Measurements from ENCODE around the gene TMEM259.

Gene TMEM259

DNA sequence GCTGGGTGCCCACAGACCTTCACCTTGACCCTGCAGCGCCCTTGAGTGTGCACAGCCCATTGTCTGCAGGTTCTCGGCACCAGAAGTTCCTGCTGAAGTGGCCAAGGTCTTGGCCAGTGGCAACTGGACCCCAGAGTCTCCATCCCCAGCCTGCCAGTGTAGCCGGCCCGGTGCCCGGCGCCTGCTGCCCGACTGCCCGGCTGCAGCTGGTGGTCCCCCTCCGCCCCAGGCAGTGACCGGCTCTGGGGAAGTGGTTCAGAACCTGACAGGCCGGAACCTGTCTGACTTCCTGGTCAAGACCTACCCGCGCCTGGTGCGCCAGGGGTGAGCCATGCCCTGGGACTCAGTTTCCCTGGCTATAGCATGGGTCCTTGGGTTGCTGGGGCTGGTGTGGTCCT lies 34.1 kb upstream of the TMEM259 start:
- no peak for DNase-seq

DNA sequence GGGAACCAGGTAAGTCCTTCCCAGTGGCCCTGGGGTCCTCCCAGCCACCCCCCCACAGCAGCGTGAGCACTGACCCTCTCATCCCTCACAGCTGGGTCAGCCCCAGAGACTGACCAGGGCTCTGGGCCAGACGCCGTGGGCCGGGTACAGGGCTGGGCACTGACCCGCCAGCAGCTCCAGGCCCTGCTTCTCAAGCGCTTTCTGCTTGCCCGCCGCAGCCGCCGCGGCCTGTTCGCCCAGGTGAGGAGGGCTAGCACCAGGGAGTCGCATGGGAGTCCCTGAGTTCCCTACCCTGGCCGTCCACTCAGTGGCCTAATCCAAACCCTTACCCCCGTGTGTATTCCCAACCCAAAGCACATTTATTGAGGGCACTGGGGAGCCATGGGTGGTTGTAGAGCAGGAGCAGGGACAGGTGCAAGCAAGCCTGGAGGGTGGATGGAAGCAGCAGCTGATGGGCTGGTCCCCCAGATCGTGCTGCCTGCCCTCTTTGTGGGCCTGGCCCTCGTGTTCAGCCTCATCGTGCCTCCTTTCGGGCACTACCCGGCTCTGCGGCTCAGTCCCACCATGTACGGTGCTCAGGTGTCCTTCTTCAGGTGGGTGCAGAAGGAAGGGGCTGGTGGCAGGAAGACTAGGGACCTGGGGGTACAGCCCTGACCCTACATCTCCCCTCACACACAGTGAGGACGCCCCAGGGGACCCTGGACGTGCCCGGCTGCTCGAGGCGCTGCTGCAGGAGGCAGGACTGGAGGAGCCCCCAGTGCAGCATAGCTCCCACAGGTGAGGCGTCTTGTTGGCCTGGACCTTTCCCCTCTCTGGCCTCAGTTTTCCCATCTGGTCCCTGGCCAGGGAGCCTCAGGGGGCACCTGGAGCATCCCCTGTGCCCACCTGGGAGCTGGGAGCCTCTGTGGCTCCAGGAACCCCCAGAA lies 33.4 kb upstream of the TMEM259 start:
- no peak for DNase-seq

DNA sequence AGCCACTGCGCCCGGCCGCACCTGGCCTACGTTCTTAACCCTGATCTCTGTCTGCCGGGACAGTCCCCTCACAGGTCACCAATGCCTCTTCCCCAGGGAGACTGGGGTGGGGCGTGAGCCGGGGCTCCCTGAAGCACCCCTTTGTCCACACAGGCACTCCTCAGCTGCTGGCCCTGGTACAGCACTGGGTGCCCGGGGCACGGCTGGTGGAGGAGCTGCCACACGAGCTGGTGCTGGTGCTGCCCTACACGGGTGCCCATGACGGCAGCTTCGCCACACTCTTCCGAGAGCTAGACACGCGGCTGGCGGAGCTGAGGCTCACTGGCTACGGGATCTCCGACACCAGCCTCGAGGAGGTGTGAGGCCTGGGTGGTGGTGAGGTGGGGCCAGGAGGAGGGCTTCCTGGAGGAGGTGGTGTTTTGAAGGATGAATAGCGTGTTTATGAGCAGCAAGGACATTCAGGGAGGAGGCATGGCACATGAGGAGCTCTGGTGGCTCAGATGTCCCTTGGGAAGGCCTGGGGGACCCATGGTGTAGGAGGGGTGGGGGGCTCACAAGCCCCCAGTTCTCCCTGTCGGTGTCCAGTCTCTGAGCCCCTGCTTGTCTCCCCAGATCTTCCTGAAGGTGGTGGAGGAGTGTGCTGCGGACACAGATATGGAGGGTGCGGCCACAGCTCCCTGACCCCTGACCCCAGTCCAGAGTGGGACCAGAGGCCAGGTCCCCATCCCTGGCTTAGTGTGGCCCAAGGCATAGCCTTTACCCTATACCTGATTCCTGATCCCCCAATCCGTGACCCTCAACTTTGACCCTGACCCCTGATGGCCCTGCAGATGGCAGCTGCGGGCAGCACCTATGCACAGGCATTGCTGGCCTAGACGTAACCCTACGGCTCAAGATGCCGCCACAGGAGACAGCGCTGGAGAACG lies 32.5 kb upstream of the TMEM259 start:
- no peak for DNase-seq

DNA sequence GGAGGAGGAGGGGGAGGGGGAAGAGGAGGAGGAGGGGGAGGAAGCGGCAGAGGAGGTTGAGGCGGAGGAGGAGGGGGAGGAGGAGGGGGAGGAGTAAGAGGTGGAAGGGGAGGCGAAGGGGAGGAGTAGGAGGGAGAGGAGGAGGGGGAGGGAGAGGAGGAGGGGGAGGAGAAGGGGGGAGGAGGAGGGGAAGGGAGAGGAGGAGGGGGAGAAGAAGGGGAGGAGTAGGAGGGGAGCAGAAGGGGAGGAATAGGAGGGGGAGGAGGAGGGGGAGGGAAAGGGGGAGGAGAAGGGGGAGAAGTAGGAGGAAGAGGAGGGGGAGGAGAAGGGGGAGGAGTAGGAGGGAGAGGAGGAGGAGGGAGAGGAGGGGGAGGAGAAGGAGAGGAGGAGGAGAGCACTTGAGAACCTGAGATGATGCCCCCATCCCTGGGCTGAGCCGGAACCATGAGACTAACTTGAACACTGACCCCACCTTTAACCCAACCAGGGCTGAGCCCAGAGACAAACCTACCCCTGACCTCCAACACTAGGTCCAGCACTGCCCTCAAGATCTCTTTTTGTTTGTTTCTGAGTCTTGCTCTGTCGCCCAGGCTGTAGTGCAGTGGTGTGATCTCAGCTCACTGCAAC lies 31.5 kb upstream of the TMEM259 start:
- no peak for DNase-seq

DNA sequence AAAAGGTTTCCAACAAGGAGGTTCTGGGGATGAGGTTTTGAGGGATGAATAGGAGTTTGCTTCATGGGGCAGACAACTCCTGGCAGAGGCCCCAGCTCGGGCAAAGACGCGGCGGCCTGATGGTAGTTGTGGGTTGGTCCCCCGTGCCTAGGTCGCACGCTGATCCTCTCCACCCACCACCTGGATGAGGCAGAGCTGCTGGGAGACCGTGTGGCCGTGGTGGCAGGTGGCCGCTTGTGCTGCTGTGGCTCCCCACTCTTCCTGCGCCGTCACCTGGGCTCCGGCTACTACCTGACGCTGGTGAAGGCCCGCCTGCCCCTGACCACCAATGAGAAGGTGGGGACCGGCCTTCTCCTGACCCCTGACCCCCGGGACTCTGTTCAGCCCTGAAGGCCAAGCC lies 30.9 kb upstream of the TMEM259 start:
- DNase-seq, result no peak

DNA sequence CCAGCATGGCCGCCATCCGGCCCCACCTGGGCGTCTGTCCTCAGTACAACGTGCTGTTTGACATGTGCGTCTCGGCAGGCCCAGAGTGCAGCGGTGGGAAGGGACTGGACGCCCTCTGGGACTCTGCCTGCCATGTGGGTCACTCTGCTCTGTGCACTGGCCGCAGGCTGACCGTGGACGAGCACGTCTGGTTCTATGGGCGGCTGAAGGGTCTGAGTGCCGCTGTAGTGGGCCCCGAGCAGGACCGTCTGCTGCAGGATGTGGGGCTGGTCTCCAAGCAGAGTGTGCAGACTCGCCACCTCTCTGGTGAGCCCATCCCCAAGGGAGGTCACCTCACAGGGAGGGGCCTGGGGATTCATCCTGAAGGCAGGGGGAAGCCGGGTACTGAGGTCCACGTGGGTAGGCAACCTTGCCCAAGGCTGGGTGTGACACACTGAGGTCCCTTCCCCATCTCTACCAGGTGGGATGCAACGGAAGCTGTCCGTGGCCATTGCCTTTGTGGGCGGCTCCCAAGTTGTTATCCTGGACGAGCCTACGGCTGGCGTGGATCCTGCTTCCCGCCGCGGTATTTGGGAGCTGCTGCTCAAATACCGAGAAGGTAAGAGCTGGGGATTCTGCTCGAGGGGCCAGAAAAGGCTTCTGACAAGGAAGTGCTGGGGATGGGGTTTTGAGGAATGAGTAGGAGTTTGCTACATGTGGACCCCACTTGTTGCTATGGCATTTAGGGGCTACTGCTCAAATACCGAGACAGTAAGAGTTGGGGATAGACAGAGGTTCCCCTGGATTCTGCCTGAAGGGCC lies 30.3 kb upstream of the TMEM259 start:
- DNase-seq, result no peak

DNA sequence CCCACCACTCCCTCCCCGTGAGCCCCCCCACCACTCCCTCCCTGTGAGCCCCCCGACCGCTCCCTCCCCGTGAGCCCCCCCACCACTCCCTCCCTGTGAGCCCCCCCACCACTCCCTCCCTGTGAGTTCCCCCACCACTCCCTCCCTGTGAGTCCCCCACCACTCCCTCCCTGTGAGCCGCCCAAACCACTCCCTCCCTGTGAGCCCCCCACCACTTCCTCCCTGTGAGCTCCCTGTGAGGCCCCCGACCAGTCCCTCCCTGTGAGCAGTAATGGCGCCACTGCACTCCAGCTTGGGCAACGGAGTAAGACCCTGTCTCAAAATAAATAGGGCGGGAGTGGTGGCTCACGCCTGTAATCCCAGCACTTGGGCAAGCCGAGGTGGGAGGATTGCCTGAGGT lies 28.9 kb upstream of the TMEM259 start:
- no peak for DNase-seq

DNA sequence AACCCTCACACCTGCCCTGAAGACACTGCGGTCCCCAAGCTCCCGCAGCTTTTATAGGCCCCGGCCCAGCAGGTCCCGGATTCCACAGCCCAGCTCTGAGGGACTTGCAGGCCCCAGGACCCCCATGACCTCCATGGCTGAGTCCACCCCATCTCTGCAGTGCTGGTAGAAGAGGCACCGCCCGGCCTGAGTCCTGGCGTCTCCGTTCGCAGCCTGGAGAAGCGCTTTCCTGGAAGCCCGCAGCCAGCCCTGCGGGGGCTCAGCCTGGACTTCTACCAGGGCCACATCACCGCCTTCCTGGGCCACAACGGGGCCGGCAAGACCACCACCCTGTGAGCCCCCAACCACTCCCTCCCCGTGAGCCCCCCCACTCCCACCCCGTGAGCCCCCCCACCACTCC lies 28.2 kb upstream of the TMEM259 start:
- no peak for DNase-seq

DNA sequence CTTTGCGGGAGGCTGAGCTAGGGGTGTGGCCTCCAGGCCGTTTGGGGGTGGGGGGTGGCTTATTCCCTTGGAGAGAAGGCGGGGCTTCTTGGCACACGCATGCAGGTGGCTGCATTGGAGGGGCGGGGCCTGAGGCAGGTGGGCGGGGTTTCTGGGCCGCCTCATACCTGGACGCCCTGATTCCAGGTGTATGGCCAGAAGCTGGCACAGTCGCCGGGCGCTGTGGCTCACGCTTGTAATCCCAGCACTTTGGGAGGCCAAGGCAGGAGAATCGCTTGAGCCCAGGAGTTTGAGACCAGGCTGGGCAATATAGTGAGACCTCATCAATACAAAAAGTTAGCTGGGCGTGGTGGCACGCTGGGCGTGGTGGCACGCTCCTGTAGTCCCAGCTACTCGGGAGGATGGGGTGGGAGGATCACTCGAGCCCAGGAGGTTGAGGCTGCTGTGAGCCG lies 26.8 kb upstream of the TMEM259 start:
- no peak for DNase-seq

DNA sequence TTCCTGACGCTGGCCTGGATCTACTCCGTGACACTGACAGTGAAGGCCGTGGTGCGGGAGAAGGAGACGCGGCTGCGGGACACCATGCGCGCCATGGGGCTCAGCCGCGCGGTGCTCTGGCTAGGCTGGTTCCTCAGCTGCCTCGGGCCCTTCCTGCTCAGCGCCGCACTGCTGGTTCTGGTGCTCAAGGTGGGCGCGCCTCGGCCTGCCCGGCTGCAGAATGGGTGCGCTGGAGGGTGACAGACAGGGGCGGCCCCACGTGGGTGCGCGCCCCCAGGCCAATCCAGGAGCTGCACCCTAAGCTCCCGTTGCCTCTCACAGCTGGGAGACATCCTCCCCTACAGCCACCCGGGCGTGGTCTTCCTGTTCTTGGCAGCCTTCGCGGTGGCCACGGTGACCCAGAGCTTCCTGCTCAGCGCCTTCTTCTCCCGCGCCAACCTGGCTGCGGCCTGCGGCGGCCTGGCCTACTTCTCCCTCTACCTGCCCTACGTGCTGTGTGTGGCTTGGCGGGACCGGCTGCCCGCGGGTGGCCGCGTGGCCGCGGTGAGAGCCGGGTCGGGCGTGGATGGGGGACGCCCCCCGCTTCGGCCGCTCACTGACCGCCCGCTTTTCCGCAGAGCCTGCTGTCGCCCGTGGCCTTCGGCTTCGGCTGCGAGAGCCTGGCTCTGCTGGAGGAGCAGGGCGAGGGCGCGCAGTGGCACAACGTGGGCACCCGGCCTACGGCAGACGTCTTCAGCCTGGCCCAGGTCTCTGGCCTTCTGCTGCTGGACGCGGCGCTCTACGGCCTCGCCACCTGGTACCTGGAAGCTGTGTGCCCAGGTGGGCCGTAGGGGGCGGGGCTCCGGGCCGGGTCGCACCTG lies 26.1 kb upstream of the TMEM259 start:
- no peak for DNase-seq

DNA sequence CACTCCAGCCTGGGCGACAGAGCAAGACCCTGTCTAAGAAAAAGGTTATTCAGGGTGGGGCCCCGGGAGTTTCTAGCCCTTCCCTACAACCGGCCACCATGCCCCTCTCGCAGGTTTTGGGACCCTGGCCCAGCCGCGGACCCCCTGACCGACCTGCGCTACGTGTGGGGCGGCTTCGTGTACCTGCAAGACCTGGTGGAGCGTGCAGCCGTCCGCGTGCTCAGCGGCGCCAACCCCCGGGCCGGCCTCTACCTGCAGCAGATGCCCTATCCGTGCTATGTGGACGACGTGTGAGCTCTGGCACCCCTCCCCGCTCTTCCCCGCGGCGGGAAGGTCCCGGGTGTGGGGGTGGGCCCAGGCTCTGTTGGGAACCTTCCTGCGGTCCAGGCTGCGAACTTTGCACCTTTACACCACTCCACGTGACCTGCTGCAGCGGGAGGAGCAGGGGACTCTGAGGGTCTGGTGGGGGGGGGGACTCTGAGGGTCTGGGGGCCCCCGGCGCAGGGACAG lies 25.2 kb upstream of the TMEM259 start:
- DNase-seq, result no peak

DNA sequence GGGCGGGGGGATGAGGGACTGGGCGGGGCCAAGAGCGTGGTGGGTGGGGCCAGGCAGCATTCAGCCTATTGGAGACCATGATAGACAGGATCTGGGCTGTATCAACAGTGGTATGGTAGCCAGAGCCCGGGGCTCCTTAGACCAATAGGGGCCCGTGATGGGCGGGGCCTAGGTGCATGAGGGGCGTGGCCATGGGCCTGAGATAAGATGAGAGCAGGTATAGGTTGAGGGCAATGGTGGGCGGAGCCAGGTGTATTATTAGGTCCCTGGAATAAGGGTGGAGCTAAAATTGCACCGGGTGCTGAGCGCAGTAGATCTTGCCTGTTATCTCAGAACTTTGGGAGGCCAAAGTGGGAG lies 24.3 kb upstream of the TMEM259 start:
- DNase-seq, result peak; percentile 93

DNA sequence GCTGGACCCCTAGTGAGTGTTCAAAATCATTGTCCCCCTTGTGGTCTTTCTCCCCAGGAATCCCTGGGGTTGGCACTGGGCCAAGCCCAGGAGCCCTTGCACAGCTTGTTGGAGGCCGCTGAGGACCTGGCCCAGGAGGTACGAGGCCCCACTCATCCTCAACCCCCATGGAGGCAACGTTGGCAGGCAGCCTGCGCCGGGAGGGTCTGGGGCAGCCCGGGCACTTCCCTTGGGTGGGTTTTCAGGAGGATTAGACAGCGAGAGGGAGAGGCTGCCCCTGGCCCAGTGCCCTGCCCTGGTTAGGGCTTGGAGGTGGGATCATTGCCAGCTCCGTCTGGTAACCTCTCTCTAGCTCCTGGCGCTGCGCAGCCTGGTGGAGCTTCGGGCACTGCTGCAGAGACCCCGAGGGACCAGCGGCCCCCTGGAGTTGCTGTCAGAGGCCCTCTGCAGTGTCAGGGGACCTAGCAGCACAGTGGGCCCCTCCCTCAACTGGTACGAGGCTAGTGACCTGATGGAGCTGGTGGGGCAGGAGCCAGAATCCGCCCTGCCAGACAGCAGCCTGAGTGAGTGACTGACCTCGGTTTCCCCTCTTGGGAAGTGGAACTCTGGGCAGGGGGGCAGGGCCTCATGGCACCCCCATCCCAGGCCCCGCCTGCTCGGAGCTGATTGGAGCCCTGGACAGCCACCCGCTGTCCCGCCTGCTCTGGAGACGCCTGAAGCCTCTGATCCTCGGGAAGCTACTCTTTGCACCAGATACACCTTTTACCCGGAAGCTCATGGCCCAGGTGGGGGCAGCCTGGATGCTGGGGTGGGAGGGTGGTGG lies 22.0 kb upstream of the TMEM259 start:
- no peak for DNase-seq

DNA sequence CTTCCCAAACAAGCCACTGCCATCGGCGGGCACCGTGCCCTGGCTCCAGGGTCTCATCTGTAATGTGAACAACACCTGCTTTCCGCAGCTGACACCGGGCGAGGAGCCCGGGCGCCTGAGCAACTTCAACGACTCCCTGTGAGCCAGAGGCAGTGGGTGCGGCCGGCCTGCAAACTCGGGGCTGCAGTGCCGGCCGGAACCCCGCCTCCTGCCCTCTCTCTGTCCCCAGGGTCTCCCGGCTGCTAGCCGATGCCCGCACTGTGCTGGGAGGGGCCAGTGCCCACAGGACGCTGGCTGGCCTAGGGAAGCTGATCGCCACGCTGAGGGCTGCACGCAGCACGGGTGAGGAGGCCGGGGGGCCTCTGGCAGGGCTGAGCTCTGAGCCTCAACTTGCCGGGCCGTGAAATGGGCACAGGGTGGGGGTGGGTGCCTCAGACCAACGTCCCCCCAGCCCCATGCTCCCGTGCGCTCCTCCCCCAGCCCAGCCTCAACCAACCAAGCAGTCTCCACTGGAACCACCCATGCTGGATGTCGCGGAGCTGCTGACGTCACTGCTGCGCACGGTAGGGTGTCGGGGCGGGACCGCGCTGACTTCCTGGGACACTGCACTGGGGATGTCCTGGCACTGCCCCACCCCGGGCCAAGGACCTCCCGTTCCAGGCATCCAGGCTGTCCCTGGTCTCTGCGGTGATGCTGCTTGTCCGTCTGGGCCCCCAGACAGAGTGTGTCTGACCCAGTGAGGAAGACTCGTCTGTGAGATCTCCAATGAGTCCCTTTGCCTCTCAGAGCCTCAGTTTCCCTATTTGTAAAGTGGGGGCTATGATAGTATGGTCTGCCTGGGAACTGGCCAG lies 21.1 kb upstream of the TMEM259 start:
- no peak for DNase-seq

DNA sequence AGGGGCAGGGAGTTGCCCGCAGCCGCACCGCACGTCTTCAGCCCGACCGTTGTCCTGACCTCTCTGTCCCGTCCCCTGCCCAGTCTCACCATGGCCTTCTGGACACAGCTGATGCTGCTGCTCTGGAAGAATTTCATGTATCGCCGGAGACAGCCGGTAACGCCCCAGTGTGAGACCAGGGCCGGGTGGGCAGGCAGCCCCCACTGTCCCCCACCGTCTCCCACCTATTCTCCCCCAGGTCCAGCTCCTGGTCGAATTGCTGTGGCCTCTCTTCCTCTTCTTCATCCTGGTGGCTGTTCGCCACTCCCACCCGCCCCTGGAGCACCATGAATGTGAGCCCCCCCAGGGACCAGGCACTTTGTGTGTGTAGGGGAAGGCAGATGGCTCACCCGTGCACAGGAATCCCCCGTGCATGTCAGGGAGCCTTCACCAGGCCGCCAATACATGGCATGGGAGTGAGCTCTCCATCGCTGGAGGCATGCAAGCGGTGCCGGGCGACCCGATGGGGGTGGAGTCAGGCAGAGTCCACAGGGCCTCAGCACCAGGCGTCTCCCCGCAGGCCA lies 20.4 kb upstream of the TMEM259 start:
- DNase-seq, result no peak

DNA sequence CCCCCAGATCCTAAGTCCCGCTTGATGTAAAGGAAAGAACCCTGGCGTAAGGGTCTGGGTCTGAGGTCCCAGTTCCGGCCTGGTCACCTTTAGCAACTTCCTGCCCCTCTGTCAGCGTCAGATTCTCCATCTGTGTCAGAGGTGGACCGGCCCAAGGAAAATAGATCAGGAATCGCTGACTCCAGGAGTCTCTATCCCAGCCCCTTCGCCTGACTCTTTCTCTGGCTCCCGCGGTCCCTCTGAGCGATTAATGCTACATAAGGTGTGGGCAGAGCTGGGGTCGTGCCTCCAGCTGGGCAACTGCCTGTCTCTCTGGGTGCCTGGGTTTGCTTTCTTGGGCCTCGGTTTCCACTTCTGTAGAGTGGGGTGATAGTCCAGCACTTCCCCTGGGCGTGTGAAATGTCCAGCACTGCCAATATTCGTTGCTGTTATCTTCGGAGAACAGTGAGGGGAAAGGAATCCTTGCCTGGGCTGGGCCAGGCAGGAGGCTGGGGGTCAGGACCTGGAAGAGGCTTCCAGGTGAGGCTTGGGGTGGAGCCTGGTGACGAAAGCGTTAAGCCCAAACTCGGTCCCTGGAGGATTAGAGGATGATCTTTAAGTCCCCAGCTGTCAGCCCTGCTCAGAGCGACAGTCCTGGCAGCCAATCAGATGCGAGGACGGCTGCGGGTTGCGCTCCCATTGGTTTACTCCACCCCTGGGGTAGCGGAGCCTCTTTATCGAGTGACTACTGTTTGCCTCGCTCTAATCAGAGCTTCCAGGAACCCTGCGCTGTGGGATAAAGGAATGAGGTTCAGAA lies 19.8 kb upstream of the TMEM259 start:
- DNase-seq, result peak; percentile 95

DNA sequence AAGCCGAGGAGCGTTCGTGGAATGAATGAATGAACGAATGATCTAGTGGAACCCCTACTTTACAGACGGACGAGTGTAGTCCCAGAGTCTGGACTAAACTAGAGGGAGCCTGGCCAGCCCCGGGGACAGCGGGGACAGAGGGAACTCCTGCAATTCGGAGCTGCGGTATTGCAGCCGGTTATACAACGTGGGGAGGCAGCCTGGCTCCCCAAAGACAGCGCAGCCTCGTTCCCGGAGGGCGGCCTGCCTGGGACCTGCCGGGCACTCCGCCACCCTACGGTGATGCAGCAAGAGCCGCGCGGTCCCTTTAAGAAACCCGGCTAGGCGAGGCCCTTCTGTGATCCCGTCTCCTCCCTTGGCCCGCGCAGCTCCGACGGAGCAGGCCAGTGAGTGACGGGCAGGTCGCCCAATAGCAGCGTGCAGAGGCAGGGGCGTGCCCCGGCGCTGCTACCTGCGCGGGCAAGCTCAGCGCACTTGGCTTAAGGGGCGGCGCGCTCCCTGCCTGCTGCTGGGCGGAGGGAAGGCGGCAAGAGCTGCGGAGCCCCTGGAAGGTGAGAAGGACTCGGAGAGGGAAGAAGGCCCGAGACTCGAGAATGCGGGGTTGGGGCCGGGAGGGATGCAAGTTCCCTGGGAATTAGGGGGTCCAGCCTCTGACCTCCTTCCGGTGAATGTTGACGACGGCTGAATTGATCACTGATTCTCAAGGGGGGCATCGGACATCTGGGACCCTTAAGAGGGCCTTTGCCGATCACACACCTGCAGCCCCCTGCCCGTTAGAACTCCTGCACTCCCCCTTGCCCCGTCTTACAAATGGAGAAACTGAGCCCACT lies 18.9 kb upstream of the TMEM259 start, which contains the start of gene ABCA7:
TSS of gene ABCA7 (plus strand) at position 462 of the 830 bp plus-strand sequence. CDS start 1,255 bp downstream, outside the sequence.
- DNase-seq, result peak; percentile 100
